Activated naive CD8-positive, alpha-beta T cell treated with anti-CD3 and anti-CD28 coated beads for 36 hours (primary cell): ENCODE data around the gene SHCBP1. TPM values are rescaled to one million over a fixed set of nuclear protein-coding genes. Genes with fewer than 3 reads are reported as not detected.
"Not testable (repeated sequence)": the region's sequence is repeated elsewhere in the genome, so short reads cannot be mapped to it uniquely, and the experiment has no call there.

Experiments used
- DNase-seq: peaks from one replicate; pipeline ENCODE4 v3.0.0; 2021
- H3K27ac Mint-ChIP-seq: one replicate; pipeline ENCODE4 v1.8.0; 2022; ENCODE audit warnings: mild to moderate bottlenecking, moderate library complexity, mixed read lengths
- H3K27me3 Mint-ChIP-seq: one replicate; pipeline ENCODE4 v1.8.0; 2022; ENCODE audit warnings: mild to moderate bottlenecking, mixed read lengths
- H3K36me3 Mint-ChIP-seq: one replicate; pipeline ENCODE4 v1.8.0; 2021; ENCODE audit warnings: mild to moderate bottlenecking, mixed read lengths
- H3K4me1 Mint-ChIP-seq: one replicate; pipeline ENCODE4 v1.8.0; 2021; ENCODE audit warnings: mixed read lengths
- H3K4me3 Mint-ChIP-seq: one replicate; pipeline ENCODE4 v1.8.0; 2022; ENCODE audit warnings: mild to moderate bottlenecking, moderate library complexity, mixed read lengths
- H3K9me3 Mint-ChIP-seq: one replicate; pipeline ENCODE4 v1.8.0; 2022; ENCODE audit warnings: mixed read lengths
- total RNA-seq, 2 experiments: library from RNA; stranded (reverse); gene quantifications; one replicate each; pipeline ENCODE4 v1.2.3, GENCODE V29; 2021

SHCBP1 gene
- total RNA-seq, 2 experiments from 2014 or later, result 39.5 to 41.6 TPM

- H3K36me3 Mint-ChIP-seq, H3K4me3 Mint-ChIP-seq, DNase-seq, H3K9me3 Mint-ChIP-seq, H3K4me1 Mint-ChIP-seq, H3K27ac Mint-ChIP-seq: not testable (repeated sequence)
- H3K27me3 Mint-ChIP-seq, result peaks cover 23% of the 10 kb centered on the region
These were observed 2.5 kb upstream of the SHCBP1 start for GRCh38 chr16:46623707-46624106.

GRCh38 chr16:46623246-46623645 lies 2.1 kb upstream of the SHCBP1 start:
- not testable (repeated sequence) for H3K27ac Mint-ChIP-seq, H3K4me1 Mint-ChIP-seq, DNase-seq, H3K9me3 Mint-ChIP-seq, H3K4me3 Mint-ChIP-seq
- H3K36me3 Mint-ChIP-seq, result peaks cover 11% of the 10 kb centered on the region
- H3K27me3 Mint-ChIP-seq, result peaks cover 23% of the 10 kb centered on the region

- peaks cover 17% of the 10 kb centered on the region for H3K36me3 Mint-ChIP-seq
- H3K4me3 Mint-ChIP-seq, result peak overlapping the region; percentile 92
- no peak overlapping the region for H3K27ac Mint-ChIP-seq
- peaks cover 9% of the 10 kb centered on the region for H3K4me1 Mint-ChIP-seq
- H3K27me3 Mint-ChIP-seq, result peaks cover 23% of the 10 kb centered on the region
- no peak for DNase-seq
- no peaks in the 10 kb centered on the region for H3K9me3 Mint-ChIP-seq
These were observed 926 bp upstream of the SHCBP1 start for GRCh38 chr16:46621934-46622676.

GRCh38 chr16:46620266-46621005 lies 743 bp downstream of the SHCBP1 start:
- Mint-ChIP-seq H3K36me3 (peaks cover 26% of the 10 kb centered on the region), H3K4me3 (peak overlapping the region; percentile 92), H3K27ac (peak overlapping the region; percentile 70), H3K27me3 (peaks cover 23% of the 10 kb centered on the region), H3K4me1 (peaks cover 9% of the 10 kb centered on the region), H3K9me3 (no peaks in the 10 kb centered on the region)
- DNase-seq, result no peak

GRCh38 chr16:46618516-46618915 lies 2.7 kb downstream of the SHCBP1 start:
- Mint-ChIP-seq H3K27me3 (peaks cover 23% of the 10 kb centered on the region), H3K9me3 (no peaks in the 10 kb centered on the region), H3K27ac (no peak overlapping the region)

GRCh38 chr16:46614006-46614405 lies 7.2 kb downstream of the SHCBP1 start:
- Mint-ChIP-seq H3K9me3 (no peaks in the 10 kb centered on the region), H3K36me3 (peaks cover 29% of the 10 kb centered on the region), H3K4me3 (no peak overlapping the region), H3K27ac (no peak overlapping the region), H3K4me1 (no peaks in the 10 kb centered on the region), H3K27me3 (no peaks in the 10 kb centered on the region)
- no peak for DNase-seq

More at GRCh38 chr16:46618516-46618915, 2.7 kb downstream of the SHCBP1 start:
- no peak overlapping the region for H3K4me3 Mint-ChIP-seq
- H3K4me1 Mint-ChIP-seq, result peaks cover 9% of the 10 kb centered on the region
- H3K36me3 Mint-ChIP-seq, result peaks cover 32% of the 10 kb centered on the region
- no peak for DNase-seq

GRCh38 chr16:46613352-46613751 lies 7.8 kb downstream of the SHCBP1 start:
- Mint-ChIP-seq H3K4me1 (no peaks in the 10 kb centered on the region), H3K9me3 (no peaks in the 10 kb centered on the region), H3K27ac (no peak overlapping the region), H3K4me3 (no peak overlapping the region), H3K27me3 (no peaks in the 10 kb centered on the region), H3K36me3 (peaks cover 27% of the 10 kb centered on the region)
- DNase-seq, result no peak

GRCh38 chr16:46612121-46612520 lies 9.1 kb downstream of the SHCBP1 start:
- H3K4me3 Mint-ChIP-seq, result no peak overlapping the region
- DNase-seq, result no peak
- H3K27ac Mint-ChIP-seq, result no peak overlapping the region
- H3K9me3 Mint-ChIP-seq, result no peaks in the 10 kb centered on the region
- H3K36me3 Mint-ChIP-seq, result peaks cover 22% of the 10 kb centered on the region
- H3K4me1 Mint-ChIP-seq, result no peaks in the 10 kb centered on the region
- no peaks in the 10 kb centered on the region for H3K27me3 Mint-ChIP-seq

GRCh38 chr16:46607529-46607928 lies 13.7 kb downstream of the SHCBP1 start:
- Mint-ChIP-seq H3K36me3 (peaks cover 21% of the 10 kb centered on the region), H3K27ac (no peak overlapping the region), H3K9me3 (no peaks in the 10 kb centered on the region), H3K4me3 (no peak overlapping the region), H3K27me3 (no peaks in the 10 kb centered on the region), H3K4me1 (no peaks in the 10 kb centered on the region)
- DNase-seq, result no peak

GRCh38 chr16:46606231-46606630 lies 14.9 kb downstream of the SHCBP1 start:
- Mint-ChIP-seq H3K4me1 (no peaks in the 10 kb centered on the region), H3K27me3 (no peaks in the 10 kb centered on the region), H3K4me3 (no peak overlapping the region), H3K9me3 (no peaks in the 10 kb centered on the region), H3K27ac (no peak overlapping the region), H3K36me3 (peaks cover 28% of the 10 kb centered on the region)
- no peak for DNase-seq

GRCh38 chr16:46591257-46591656 lies 29.9 kb downstream of the SHCBP1 start:
- H3K4me1 Mint-ChIP-seq, result no peaks in the 10 kb centered on the region
- H3K36me3 Mint-ChIP-seq, result peaks cover 58% of the 10 kb centered on the region
- no peak overlapping the region for H3K4me3 Mint-ChIP-seq
- H3K27me3 Mint-ChIP-seq, result no peaks in the 10 kb centered on the region
- H3K27ac Mint-ChIP-seq, result no peak overlapping the region
- H3K9me3 Mint-ChIP-seq, result peaks cover 19% of the 10 kb centered on the region
- DNase-seq, result no peak

- Mint-ChIP-seq H3K27ac (no peak overlapping the region), H3K4me3 (no peak overlapping the region), H3K27me3 (no peaks in the 10 kb centered on the region), H3K36me3 (peaks cover 91% of the 10 kb centered on the region), H3K4me1 (no peaks in the 10 kb centered on the region), H3K9me3 (peaks cover 26% of the 10 kb centered on the region)
- no peak for DNase-seq
These were observed 35.1 kb downstream of the SHCBP1 start for GRCh38 chr16:46586011-46586577.

- DNase-seq, result no peak
- no peaks in the 10 kb centered on the region for H3K4me1 Mint-ChIP-seq
- no peak overlapping the region for H3K27ac Mint-ChIP-seq
- peaks cover 64% of the 10 kb centered on the region for H3K36me3 Mint-ChIP-seq
- H3K27me3 Mint-ChIP-seq, result no peaks in the 10 kb centered on the region
- H3K4me3 Mint-ChIP-seq, result no peak overlapping the region
- peaks cover 20% of the 10 kb centered on the region for H3K9me3 Mint-ChIP-seq
These were observed 38.1 kb downstream of the SHCBP1 start for GRCh38 chr16:46583036-46583435.

- H3K4me3 Mint-ChIP-seq, result no peak overlapping the region
- H3K36me3 Mint-ChIP-seq, result peaks cover 58% of the 10 kb centered on the region
- H3K27ac Mint-ChIP-seq, result no peak overlapping the region
- no peaks in the 10 kb centered on the region for H3K27me3 Mint-ChIP-seq
- peaks cover 16% of the 10 kb centered on the region for H3K9me3 Mint-ChIP-seq
- no peaks in the 10 kb centered on the region for H3K4me1 Mint-ChIP-seq
- no peak for DNase-seq
These were observed 38.9 kb downstream of the SHCBP1 start for GRCh38 chr16:46582313-46582712.

GRCh38 chr16:46577988-46578579 lies 43.1 kb downstream of the SHCBP1 start:
- Mint-ChIP-seq H3K36me3 (peaks cover 19% of the 10 kb centered on the region), H3K9me3 (no peaks in the 10 kb centered on the region), H3K4me1 (no peaks in the 10 kb centered on the region), H3K27ac (no peak overlapping the region), H3K27me3 (no peaks in the 10 kb centered on the region), H3K4me3 (no peak overlapping the region)
- no peak for DNase-seq
